ENCODE data around the gene OVCA2. TPM values are rescaled to one million over a fixed set of nuclear protein-coding genes. Genes with fewer than 3 reads are reported as not detected.

OVCA2 gene
- total RNA-seq, 3 donors from 2014 or later: 24.3 to 35.4 (median 32.5) TPM

GRCh38 chr17:2064147-2064489, 22.3 kb downstream of the OVCA2 start:
- intact Hi-C loops (cut with DNase I; ENCODE audit: low total_unique reads): no loop called here
- Histone ChIP-seq H3K9me3 (no peaks in the 10 kb centered on the region), H3K4me3 (no peak overlapping the region), H3K36me3 (no peaks in the 10 kb centered on the region), H3K4me1 (peaks cover 11 to 12% of the 10 kb centered on the region in 2 donors), H3K27me3 (no peaks in the 10 kb centered on the region), H3K27ac (peak overlapping the region; percentile 74 to 89)
- TF ChIP-seq CTCF (IDR thresholded peaks at IDR 0.05): no peak
- DNase-seq (ENCODE audit: low spot score in 2 of 2): no peak

GRCh38 chr17:2064520-2064971, 22.7 kb downstream of the OVCA2 start:
- Histone ChIP-seq H3K36me3 (no peaks in the 10 kb centered on the region), H3K9me3 (no peaks in the 10 kb centered on the region), H3K27ac (peak overlapping the region; percentile 74 to 89), H3K4me1 (peaks cover 11 to 12% of the 10 kb centered on the region in 2 donors), H3K27me3 (no peaks in the 10 kb centered on the region), H3K4me3 (no peak overlapping the region)
- no peak for DNase-seq (ENCODE audit: low spot score in 2 of 2)
- no peak for TF ChIP-seq POLR2A (IDR thresholded peaks at IDR 0.05)
- no peak for TF ChIP-seq CTCF (IDR thresholded peaks at IDR 0.05)
- no peak for TF ChIP-seq POLR2AphosphoS5 (IDR thresholded peaks at IDR 0.05)
- intact Hi-C loops (cut with DNase I; ENCODE audit: low total_unique reads): no loop called here

- DNase-seq (ENCODE audit: low spot score in 2 of 2): no peak
- H3K4me3 ChIP-seq: no peak overlapping the region
- H3K4me1 ChIP-seq: peaks cover 11 to 12% of the 10 kb centered on the region in 2 donors
- H3K36me3 ChIP-seq: no peaks in the 10 kb centered on the region
- intact Hi-C loops (cut with DNase I; ENCODE audit: low total_unique reads): no loop called here
- H3K9me3 ChIP-seq: no peaks in the 10 kb centered on the region
- H3K27me3 ChIP-seq: no peaks in the 10 kb centered on the region
- H3K27ac ChIP-seq: peak overlapping the region; percentile 74 to 89
- no peak for TF ChIP-seq POLR2A (IDR thresholded peaks at IDR 0.05)
- no peak for TF ChIP-seq POLR2AphosphoS5 (IDR thresholded peaks at IDR 0.05)
- TF ChIP-seq CTCF (IDR thresholded peaks at IDR 0.05): no peak
Measured at GRCh38 chr17:2064980-2065785, 23.4 kb downstream of the OVCA2 start.

GRCh38 chr17:2065949-2066400, 24.2 kb downstream of the OVCA2 start:
- H3K36me3 ChIP-seq: no peaks in the 10 kb centered on the region
- intact Hi-C loops (cut with DNase I; ENCODE audit: low total_unique reads): no loop called here
- H3K27me3 ChIP-seq: no peaks in the 10 kb centered on the region
- no peaks in the 10 kb centered on the region for H3K9me3 ChIP-seq
- H3K27ac ChIP-seq: peak overlapping the region; percentile 74 to 89
- TF ChIP-seq POLR2A (IDR thresholded peaks at IDR 0.05): no peak
- TF ChIP-seq POLR2AphosphoS5 (IDR thresholded peaks at IDR 0.05): peak; percentile 26 to 61 (median 36)
- peaks cover 11 to 12% of the 10 kb centered on the region in 2 donors for H3K4me1 ChIP-seq
- H3K4me3 ChIP-seq: no peak overlapping the region
- no peak for DNase-seq (ENCODE audit: low spot score in 2 of 2)

GRCh38 chr17:2067048-2067561, 25.3 kb downstream of the OVCA2 start:
- peak overlapping the region; percentile 78 to 89 for H3K27ac ChIP-seq
- no peaks in the 10 kb centered on the region for H3K36me3 ChIP-seq
- TF ChIP-seq POLR2AphosphoS5 (IDR thresholded peaks at IDR 0.05) (no peak), CTCF (IDR thresholded peaks at IDR 0.05) (no peak), POLR2A (IDR thresholded peaks at IDR 0.05) (no peak)
- peaks cover 11 to 12% of the 10 kb centered on the region in 2 donors for H3K4me1 ChIP-seq
- intact Hi-C loops (cut with DNase I; ENCODE audit: low total_unique reads): no loop called here
- no peaks in the 10 kb centered on the region for H3K27me3 ChIP-seq
- H3K4me3 ChIP-seq: no peak overlapping the region
- H3K9me3 ChIP-seq: no peaks in the 10 kb centered on the region
- no peak for DNase-seq (ENCODE audit: low spot score in 2 of 2)
